D721Med (cell line): ENCODE results near the gene ADGRG4.

Experiments used
- DNase-seq: peaks from one replicate; pipeline ENCODE4 v3.0.0; 2011; ENCODE audit warnings: low spot score; ENCODE audit not compliant: insufficient read length
- FAIRE-seq: peaks from 2 replicates; lab custom pipeline; 2011; peaks lifted over from hg19 to GRCh38; lab: Jason Lieb, UNC
- TF ChIP-seq, protein P1 (sequence below): IDR thresholded peaks from 2 replicates; pipeline ENCODE4 v1.5.1; 2012; ENCODE audit warnings: mild to moderate bottlenecking, control low read depth; ENCODE audit not compliant: insufficient read depth; ENCODE audit errors: missing control alignments

The ADGRG4 gene

DNA sequence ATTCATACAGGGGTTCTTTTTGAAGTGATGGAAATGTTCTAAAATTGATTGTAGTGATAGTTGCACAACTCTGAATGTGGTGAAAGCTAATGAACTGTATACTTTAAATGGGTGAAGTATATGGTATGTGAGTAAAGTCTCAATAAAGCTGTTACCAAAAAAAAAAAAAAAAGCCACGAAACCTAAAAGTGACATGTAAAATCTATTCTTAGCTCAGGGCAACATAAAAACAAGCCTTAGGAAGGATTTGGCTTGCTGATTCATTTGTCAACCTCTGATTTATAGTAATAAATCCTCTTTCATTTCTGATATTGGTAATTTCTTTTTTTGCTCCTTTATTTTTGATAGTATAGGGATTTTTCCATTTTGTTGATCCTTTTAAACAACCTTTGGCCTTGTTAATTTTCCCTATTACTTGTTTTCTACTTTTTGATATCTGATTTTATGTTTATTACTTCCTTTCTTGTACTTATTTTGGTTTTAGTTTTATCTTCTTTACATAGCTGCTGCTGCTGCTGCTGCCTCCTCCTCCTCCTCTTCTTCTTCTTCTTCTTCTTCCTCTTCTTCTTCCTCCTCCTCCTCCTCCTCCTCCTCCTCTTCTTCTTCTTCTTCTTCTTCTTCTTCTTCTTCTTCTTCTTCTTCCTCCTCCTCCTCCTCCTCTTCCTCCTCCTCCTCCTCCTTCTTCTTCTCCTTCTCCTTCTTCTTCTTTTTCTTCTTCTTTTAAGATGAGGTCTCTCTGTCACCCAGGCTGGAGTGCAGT, 79.4 kb downstream of the ADGRG4 start:
- FAIRE-seq, result no peak
- DNase-seq, result no peak

DNA sequence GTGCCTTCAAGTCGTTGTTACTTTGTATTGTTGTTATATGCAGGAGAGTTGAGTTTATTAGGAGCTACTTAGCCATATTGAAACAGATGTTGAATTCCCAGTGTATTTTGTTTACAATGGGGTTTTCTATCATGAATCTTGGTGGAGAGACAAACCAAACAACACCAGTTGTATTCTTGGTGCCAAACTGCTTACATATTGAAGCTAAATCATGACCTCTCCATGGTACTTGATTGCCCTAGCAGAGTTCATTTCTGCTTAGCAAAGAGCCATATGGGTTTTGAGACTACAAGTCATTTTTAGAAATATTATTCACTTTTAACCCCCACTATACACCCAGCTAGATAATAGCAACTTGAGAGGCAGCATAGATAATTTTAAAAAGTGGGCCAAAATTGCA, 85.4 kb downstream of the ADGRG4 start:
- TF ChIP-seq, protein P1, sequence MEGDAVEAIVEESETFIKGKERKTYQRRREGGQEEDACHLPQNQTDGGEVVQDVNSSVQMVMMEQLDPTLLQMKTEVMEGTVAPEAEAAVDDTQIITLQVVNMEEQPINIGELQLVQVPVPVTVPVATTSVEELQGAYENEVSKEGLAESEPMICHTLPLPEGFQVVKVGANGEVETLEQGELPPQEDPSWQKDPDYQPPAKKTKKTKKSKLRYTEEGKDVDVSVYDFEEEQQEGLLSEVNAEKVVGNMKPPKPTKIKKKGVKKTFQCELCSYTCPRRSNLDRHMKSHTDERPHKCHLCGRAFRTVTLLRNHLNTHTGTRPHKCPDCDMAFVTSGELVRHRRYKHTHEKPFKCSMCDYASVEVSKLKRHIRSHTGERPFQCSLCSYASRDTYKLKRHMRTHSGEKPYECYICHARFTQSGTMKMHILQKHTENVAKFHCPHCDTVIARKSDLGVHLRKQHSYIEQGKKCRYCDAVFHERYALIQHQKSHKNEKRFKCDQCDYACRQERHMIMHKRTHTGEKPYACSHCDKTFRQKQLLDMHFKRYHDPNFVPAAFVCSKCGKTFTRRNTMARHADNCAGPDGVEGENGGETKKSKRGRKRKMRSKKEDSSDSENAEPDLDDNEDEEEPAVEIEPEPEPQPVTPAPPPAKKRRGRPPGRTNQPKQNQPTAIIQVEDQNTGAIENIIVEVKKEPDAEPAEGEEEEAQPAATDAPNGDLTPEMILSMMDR, result no peak
- DNase-seq (no peak), FAIRE-seq (no peak)

More for the DNA sequence above, 79.4 kb downstream of the ADGRG4 start:
- TF ChIP-seq, protein P1, result no peak

GRCh38 chrX:136386826-136387225, 86.1 kb downstream of the ADGRG4 start:
- DNase-seq, result no peak
- no peak for FAIRE-seq
- TF ChIP-seq, protein P1, result no peak

DNA sequence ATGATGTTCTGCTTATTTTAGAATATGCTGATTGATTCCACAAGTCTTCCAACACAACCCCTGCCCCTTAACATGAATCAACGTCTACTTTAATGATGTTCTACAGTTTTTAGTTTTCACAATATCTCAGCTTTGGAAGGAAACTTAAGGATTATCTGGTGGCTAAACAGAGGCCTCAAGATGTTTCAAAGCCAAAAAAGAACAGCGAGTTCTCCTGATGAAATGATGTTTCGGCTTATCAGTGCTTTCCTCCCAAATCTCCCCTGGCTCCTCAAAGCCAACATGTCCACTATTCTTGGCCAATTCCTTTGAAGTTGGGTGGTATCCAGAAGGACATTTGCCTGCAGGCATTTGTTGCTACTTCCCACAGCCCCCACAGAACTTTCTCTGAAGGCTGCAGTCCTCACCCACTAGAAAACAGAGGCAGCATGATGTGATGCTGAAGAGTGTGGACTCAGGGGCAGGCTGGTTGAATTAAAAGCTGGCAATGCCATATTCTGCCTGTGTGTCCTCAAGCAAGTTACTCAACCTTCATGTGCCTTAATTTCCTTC, 87.3 kb downstream of the ADGRG4 start:
- DNase-seq, result no peak
- no peak for FAIRE-seq
- TF ChIP-seq, protein P1, result no peak

GRCh38 chrX:136390921-136391320, 90.2 kb downstream of the ADGRG4 start:
- DNase-seq (no peak), FAIRE-seq (no peak)
- TF ChIP-seq, protein P1, result no peak

DNA sequence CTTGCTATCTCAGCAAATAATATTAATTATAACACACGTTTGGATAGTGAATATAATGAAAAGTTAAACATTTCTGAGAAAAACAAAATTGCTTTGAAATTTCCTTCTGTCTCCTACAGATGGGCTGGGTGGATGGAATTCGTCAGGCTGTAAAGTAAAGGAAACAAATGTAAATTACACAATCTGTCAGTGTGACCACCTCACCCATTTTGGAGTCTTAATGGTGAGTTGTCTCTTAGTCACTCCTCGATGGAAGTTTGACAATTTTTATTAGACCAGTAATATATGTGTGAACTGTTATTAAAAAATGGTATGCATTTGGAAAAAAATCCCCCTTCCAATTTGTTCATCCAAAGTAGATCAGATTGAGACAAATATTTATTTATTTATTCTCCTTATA, 94.5 kb downstream of the ADGRG4 start:
- DNase-seq (no peak), FAIRE-seq (no peak)
- TF ChIP-seq, protein P1, result no peak

DNA sequence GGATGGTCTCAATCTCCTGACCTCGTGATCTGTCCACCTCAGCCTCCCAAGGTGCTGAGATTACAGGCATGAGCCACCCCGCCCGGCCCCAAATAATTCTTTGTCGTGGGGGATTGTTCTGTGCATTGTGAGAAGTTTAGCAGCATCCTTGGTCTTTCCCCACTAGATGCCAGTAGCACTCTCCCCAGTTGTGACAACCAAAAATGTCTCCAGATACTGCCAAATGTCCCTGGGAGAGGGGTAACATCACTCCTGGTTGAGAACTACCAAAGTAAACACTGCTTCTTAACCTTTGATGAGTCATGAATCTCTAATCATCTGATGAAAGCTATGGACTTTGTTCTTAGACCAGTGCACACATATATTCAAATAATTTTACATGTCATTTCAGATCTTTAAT, 96.2 kb downstream of the ADGRG4 start:
- DNase-seq (no peak), FAIRE-seq (no peak)
- TF ChIP-seq, protein P1, result no peak
